Loucy (cell line): Measurements from ENCODE around the gene TSR1.

ENCODE experiments used
- CTCF ChIP-seq: fragments of 200-600 bp; sonication (generic); conservative IDR thresholded peaks from 2 replicates; pipeline ENCODE4 v1.5.1; 2014; ENCODE audit warnings: mild to moderate bottlenecking, antibody characterized with exemption, low read length
- EZH2phosphoT487 ChIP-seq: fragments of 200-600 bp; IDR thresholded peaks from 2 replicates; pipeline ENCODE4 v1.6.1; 2018; ENCODE audit warnings: antibody characterized with exemption, mild to moderate bottlenecking, moderate library complexity, borderline replicate concordance

GRCh38 chr17:2380226-2380922 lies 44.1 kb upstream of the TSR1 start:
- TF ChIP-seq CTCF (no peak), EZH2phosphoT487 (no peak)
